ENCODE measurements around the gene IYD. TPM values are rescaled to one million over a fixed set of nuclear protein-coding genes. Genes with fewer than 3 reads are reported as not detected.

Gene IYD
- polyA plus RNA-seq, 1 of the 3 experiments (the other 2 are of a cell fraction): not detected

DNA sequence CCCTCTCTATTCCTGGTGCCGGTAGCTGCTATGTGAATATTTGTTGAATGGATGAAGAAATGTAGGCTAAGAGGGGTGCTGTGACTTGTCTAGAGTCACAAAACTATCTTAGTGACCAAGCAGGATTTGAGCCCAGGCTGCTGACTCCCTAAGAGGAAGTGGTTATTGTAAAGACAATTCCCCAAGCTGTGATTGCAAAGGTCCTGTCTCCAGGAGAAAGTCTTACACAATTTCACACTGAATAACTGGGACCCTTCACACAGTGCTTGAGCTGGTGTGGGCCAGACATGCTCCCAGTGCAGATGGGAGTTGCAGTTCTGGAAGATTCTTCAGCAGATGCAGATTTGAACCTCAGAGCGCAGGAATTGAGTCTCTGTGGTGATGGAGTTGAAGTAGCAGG is 38.1 kb downstream of the IYD start:
- ChIA-PET CTCF (no interaction called here), POLR2A (no interaction called here)
- no peaks in the 10 kb centered on the region; a peak in 1 of 4 replicates for H3K4me1 ChIP-seq (ENCODE audit: control insufficient read depth in 1 of 2, insufficient read depth in 2 of 2, low read depth in 1 of 2, low read length in 1 of 2)
- H3K27ac ChIP-seq (ENCODE audit: low read depth in 2 of 2, low read length in 1 of 2): no peak overlapping the region
- no peaks in the 10 kb centered on the region for H3K79me2 ChIP-seq (ENCODE audit: insufficient read depth)
- no peaks in the 10 kb centered on the region for H3K36me3 ChIP-seq (replicated peaks in 1 of 2; ENCODE audit: control insufficient read depth in 1 of 2, insufficient read depth in 2 of 2, low read length in 1 of 2)
- H3F3A ChIP-seq (replicated peaks; ENCODE audit: insufficient read depth): no peaks in the 10 kb centered on the region
- H2AFZ ChIP-seq (ENCODE audit: low read depth): no peak overlapping the region
- 12% methylated on average over 2 of the region's 2 CpGs for WGBS (ENCODE audit: low lambda C conversion rate)
- no peaks in the 10 kb centered on the region for H3K9me2 ChIP-seq
- H3K4me2 ChIP-seq: no peak overlapping the region
- TF ChIP-seq, protein P1, sequence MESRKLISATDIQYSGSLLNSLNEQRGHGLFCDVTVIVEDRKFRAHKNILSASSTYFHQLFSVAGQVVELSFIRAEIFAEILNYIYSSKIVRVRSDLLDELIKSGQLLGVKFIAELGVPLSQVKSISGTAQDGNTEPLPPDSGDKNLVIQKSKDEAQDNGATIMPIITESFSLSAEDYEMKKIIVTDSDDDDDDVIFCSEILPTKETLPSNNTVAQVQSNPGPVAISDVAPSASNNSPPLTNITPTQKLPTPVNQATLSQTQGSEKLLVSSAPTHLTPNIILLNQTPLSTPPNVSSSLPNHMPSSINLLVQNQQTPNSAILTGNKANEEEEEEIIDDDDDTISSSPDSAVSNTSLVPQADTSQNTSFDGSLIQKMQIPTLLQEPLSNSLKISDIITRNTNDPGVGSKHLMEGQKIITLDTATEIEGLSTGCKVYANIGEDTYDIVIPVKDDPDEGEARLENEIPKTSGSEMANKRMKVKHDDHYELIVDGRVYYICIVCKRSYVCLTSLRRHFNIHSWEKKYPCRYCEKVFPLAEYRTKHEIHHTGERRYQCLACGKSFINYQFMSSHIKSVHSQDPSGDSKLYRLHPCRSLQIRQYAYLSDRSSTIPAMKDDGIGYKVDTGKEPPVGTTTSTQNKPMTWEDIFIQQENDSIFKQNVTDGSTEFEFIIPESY (IDR thresholded peaks at IDR 0.05; ENCODE audit: borderline replicate concordance, low read depth): no peak
- TF ChIP-seq MEF2A (IDR thresholded peaks at IDR 0.05; ENCODE audit: borderline replicate concordance, low read depth) (no peak), TCF12 (IDR thresholded peaks at IDR 0.05) (no peak), CHD2 (IDR thresholded peaks at IDR 0.05; ENCODE audit: low read length, partially characterized antibody) (no peak), RXRA (IDR thresholded peaks at IDR 0.05; ENCODE audit: borderline replicate concordance, low read depth) (no peak), MXI1 (IDR thresholded peaks at IDR 0.05; ENCODE audit: low read depth, low read length) (no peak)
- H3K27me3 ChIP-seq (ENCODE audit: insufficient read depth): no peaks in the 10 kb centered on the region
- no peaks in the 10 kb centered on the region for H3K9me3 ChIP-seq
- no peak overlapping the region for H3K9ac ChIP-seq
- no peak overlapping the region for H3K4me3 ChIP-seq (ENCODE audit: low read depth in 2 of 2, low read length in 1 of 2)
- no peaks in the 10 kb centered on the region for H4K20me1 ChIP-seq (ENCODE audit: insufficient read depth)
- DNase-seq: no peak

DNA sequence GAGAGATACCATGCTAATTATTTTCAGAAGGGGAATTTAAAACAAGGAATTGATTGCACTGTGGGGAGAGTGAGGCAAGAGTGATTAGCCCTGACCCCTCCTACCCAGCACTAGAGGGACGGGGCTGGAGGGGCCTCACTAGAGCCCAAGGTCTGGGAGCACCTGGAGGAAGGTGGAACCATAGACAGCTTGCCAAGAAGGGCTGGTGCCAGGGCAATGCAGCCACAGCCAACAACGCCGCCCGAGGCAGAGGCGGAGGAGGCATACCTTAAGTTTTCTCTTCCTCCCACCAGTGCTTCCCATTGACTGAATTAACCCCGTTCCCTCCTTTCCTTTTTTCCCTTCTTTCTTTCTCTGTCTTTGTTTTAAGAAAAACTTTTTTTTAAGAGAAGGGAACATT is 40.0 kb downstream of the IYD start:
- no peaks in the 10 kb centered on the region for H3K27me3 ChIP-seq (ENCODE audit: insufficient read depth)
- H3K4me2 ChIP-seq: no peak overlapping the region
- ChIA-PET CTCF (interaction anchor here (2.1 kb wide), 1 partner anchor 406 kb away, joined by 11 read pairs; no protein-coding TSS in a partner anchor), POLR2A (no interaction called here)
- H3K27ac ChIP-seq (ENCODE audit: low read depth in 2 of 2, low read length in 1 of 2): no peak overlapping the region
- no peaks in the 10 kb centered on the region for H3K36me3 ChIP-seq (replicated peaks in 1 of 2; ENCODE audit: control insufficient read depth in 1 of 2, insufficient read depth in 2 of 2, low read length in 1 of 2)
- no peaks in the 10 kb centered on the region for H3K9me2 ChIP-seq
- no peaks in the 10 kb centered on the region for H3K9me3 ChIP-seq
- 41% methylated on average over 6 of the region's 6 CpGs for WGBS (ENCODE audit: low lambda C conversion rate)
- H3K9ac ChIP-seq: no peak overlapping the region
- no peaks in the 10 kb centered on the region; a peak in 1 of 4 replicates for H3K4me1 ChIP-seq (ENCODE audit: control insufficient read depth in 1 of 2, insufficient read depth in 2 of 2, low read depth in 1 of 2, low read length in 1 of 2)
- H3K4me3 ChIP-seq (ENCODE audit: low read depth in 2 of 2, low read length in 1 of 2): no peak overlapping the region
- no peak for DNase-seq
- no peaks in the 10 kb centered on the region for H3F3A ChIP-seq (replicated peaks; ENCODE audit: insufficient read depth)
- H2AFZ ChIP-seq (ENCODE audit: low read depth): no peak overlapping the region
- no peaks in the 10 kb centered on the region for H4K20me1 ChIP-seq (ENCODE audit: insufficient read depth)
- H3K79me2 ChIP-seq (ENCODE audit: insufficient read depth): no peaks in the 10 kb centered on the region
- TF ChIP-seq, protein P2, sequence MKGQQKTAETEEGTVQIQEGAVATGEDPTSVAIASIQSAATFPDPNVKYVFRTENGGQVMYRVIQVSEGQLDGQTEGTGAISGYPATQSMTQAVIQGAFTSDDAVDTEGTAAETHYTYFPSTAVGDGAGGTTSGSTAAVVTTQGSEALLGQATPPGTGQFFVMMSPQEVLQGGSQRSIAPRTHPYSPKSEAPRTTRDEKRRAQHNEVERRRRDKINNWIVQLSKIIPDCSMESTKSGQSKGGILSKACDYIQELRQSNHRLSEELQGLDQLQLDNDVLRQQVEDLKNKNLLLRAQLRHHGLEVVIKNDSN (IDR thresholded peaks at IDR 0.05; ENCODE audit: borderline replicate concordance, low read depth): no peak
- TF ChIP-seq, protein P3, sequence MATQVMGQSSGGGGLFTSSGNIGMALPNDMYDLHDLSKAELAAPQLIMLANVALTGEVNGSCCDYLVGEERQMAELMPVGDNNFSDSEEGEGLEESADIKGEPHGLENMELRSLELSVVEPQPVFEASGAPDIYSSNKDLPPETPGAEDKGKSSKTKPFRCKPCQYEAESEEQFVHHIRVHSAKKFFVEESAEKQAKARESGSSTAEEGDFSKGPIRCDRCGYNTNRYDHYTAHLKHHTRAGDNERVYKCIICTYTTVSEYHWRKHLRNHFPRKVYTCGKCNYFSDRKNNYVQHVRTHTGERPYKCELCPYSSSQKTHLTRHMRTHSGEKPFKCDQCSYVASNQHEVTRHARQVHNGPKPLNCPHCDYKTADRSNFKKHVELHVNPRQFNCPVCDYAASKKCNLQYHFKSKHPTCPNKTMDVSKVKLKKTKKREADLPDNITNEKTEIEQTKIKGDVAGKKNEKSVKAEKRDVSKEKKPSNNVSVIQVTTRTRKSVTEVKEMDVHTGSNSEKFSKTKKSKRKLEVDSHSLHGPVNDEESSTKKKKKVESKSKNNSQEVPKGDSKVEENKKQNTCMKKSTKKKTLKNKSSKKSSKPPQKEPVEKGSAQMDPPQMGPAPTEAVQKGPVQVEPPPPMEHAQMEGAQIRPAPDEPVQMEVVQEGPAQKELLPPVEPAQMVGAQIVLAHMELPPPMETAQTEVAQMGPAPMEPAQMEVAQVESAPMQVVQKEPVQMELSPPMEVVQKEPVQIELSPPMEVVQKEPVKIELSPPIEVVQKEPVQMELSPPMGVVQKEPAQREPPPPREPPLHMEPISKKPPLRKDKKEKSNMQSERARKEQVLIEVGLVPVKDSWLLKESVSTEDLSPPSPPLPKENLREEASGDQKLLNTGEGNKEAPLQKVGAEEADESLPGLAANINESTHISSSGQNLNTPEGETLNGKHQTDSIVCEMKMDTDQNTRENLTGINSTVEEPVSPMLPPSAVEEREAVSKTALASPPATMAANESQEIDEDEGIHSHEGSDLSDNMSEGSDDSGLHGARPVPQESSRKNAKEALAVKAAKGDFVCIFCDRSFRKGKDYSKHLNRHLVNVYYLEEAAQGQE (IDR thresholded peaks at IDR 0.05; ENCODE audit: low read depth, low read length): no peak
- TF ChIP-seq, protein P4, sequence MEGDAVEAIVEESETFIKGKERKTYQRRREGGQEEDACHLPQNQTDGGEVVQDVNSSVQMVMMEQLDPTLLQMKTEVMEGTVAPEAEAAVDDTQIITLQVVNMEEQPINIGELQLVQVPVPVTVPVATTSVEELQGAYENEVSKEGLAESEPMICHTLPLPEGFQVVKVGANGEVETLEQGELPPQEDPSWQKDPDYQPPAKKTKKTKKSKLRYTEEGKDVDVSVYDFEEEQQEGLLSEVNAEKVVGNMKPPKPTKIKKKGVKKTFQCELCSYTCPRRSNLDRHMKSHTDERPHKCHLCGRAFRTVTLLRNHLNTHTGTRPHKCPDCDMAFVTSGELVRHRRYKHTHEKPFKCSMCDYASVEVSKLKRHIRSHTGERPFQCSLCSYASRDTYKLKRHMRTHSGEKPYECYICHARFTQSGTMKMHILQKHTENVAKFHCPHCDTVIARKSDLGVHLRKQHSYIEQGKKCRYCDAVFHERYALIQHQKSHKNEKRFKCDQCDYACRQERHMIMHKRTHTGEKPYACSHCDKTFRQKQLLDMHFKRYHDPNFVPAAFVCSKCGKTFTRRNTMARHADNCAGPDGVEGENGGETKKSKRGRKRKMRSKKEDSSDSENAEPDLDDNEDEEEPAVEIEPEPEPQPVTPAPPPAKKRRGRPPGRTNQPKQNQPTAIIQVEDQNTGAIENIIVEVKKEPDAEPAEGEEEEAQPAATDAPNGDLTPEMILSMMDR (IDR thresholded peaks at IDR 0.05): no peak
- TF ChIP-seq CHD2 (IDR thresholded peaks at IDR 0.05; ENCODE audit: low read length, partially characterized antibody) (no peak), TCF12 (IDR thresholded peaks at IDR 0.05) (no peak), TAF1 (IDR thresholded peaks at IDR 0.05; ENCODE audit: borderline replicate concordance, low read depth, low read length) (no peak), TEAD4 (IDR thresholded peaks at IDR 0.05; ENCODE audit: borderline replicate concordance, insufficient read depth) (no peak), RAD21 (IDR thresholded peaks at IDR 0.05; ENCODE audit: low read length) (no peak), FOSL2 (IDR thresholded peaks at IDR 0.05; ENCODE audit: borderline replicate concordance, low read depth) (no peak), GATA2 (CRISPR knock-in tag; IDR thresholded peaks at IDR 0.05) (no peak)
- TF ChIP-seq, protein P5, sequence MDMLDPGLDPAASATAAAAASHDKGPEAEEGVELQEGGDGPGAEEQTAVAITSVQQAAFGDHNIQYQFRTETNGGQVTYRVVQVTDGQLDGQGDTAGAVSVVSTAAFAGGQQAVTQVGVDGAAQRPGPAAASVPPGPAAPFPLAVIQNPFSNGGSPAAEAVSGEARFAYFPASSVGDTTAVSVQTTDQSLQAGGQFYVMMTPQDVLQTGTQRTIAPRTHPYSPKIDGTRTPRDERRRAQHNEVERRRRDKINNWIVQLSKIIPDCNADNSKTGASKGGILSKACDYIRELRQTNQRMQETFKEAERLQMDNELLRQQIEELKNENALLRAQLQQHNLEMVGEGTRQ (IDR thresholded peaks at IDR 0.05; ENCODE audit: borderline replicate concordance, low read depth, low read length): no peak
- TF ChIP-seq, protein P1 (IDR thresholded peaks at IDR 0.05; ENCODE audit: borderline replicate concordance, low read depth): no peak
